Breast epithelium (tissue), 3 donors: Measurements from ENCODE around the gene CHRM1.

ENCODE experiments used
- CTCF ChIP-seq, 3 donors: fragments of 450-650 bp; IDR thresholded peaks; one replicate each; pipeline ENCODE4 v1.5.1; 2016 to 2017; ENCODE audit warnings: antibody characterized with exemption in 3 of 3, mild to moderate bottlenecking in 3 of 3, moderate library complexity in 3 of 3
- POLR2A ChIP-seq: fragments of 450-650 bp; IDR thresholded peaks from one replicate; pipeline ENCODE4 v1.6.1; 2016; ENCODE audit warnings: antibody characterized with exemption, mild to moderate bottlenecking, moderate library complexity

GRCh38 chr11:62875698-62876478, 45.3 kb downstream of the CHRM1 start:
- TF ChIP-seq POLR2A (no peak), CTCF (IDR thresholded peaks at IDR 0.05) (no peak)
